TTC549 (cell line): ENCODE data around the gene NDUFB10.
A peak's percentile ranks its signal among the peaks of the same experiment; 100 is the strongest.
"Not testable (repeated sequence)": the region's sequence is repeated elsewhere in the genome, so short reads cannot be mapped to it uniquely, and the experiment has no call there.

Experiments used
- FAIRE-seq: peaks from 2 replicates; lab custom pipeline; 2012; peaks lifted over from hg19 to GRCh38; lab: Jason Lieb, UNC

NDUFB10 gene

GRCh38 chr16:1946495-1947368, 12.6 kb upstream of the NDUFB10 start:
- no peak for FAIRE-seq

DNA sequence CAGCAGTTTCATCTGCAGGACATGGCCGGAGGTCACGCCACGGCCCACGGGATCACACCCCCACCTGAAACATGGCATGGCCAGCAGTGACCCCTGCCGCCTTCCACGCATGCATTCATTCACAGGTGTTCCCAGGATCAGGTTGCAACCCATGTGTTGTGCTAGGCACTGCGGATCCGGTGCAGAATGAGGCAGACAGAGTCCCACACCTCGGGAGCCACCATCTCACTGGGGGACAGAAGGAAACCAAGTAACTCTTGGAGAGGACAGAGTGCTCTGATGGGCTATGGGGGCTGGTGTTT, 12.0 kb upstream of the NDUFB10 start:
- FAIRE-seq, result no peak

GRCh38 chr16:1949507-1949906, 9.8 kb upstream of the NDUFB10 start:
- FAIRE-seq, result no peak

DNA sequence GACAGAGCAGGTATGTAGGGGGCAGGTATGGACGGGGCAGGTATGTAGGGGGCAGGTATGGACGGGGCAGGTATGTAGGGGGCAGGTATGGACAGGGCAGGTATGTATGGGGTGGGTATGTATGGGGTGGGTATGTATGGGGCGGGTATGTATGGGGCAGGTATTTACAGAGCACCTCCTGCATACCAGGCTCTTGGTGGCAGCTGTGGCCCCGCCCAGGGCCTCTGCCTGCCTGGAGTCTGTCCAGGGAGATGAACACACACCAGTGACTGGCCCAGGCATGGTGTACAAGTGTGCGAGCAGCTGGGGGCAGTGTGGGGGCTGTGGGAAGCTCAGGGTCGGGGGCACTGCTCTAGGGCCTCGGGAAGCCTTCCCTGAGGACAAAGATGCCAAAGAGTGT, 9.3 kb upstream of the NDUFB10 start:
- FAIRE-seq, result no peak

- no peak for FAIRE-seq
These were observed 8.8 kb upstream of the NDUFB10 start for GRCh38 chr16:1950559-1950958.

GRCh38 chr16:1953734-1954133, 5.6 kb upstream of the NDUFB10 start:
- FAIRE-seq, result no peak

DNA sequence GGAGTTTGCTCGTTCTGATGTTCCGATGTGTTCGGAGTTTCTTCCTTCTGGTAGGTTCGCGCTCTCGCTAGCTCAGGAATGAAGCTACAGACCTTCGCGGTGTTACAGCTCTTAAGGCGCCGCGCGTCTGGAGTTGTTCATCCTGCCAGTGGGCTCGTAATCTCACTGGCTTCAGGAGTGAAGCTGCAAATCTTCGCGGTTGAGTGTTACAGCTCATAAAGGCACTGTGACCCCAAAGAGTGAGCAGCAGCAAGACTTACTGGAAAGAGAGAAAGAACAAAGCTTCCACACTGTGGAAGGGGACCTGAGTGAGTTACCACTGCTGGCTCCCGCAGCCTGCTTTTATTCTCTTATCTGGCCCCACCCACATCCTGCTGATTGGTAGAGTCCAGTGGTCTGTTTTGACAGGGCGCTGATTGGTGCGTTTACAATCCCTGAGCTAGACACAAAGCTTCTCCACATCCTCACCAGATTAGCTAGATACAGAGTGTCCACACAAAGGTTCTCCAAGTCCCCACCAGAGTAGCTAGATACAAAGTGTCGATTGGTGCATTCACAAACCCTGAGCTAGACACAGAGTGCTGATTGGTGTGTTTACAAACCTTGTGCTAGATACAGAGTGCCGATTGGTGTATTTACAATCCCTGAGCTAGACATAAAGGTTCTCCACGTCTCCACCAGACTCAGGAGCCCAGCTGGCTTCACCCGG, 1.8 kb upstream of the NDUFB10 start:
- FAIRE-seq, result not testable (repeated sequence)

- FAIRE-seq, result not testable (repeated sequence)
These were observed 1.2 kb upstream of the NDUFB10 start for GRCh38 chr16:1958143-1958491.

GRCh38 chr16:1958715-1959268, 546 bp upstream of the NDUFB10 start:
- no peak for FAIRE-seq

DNA sequence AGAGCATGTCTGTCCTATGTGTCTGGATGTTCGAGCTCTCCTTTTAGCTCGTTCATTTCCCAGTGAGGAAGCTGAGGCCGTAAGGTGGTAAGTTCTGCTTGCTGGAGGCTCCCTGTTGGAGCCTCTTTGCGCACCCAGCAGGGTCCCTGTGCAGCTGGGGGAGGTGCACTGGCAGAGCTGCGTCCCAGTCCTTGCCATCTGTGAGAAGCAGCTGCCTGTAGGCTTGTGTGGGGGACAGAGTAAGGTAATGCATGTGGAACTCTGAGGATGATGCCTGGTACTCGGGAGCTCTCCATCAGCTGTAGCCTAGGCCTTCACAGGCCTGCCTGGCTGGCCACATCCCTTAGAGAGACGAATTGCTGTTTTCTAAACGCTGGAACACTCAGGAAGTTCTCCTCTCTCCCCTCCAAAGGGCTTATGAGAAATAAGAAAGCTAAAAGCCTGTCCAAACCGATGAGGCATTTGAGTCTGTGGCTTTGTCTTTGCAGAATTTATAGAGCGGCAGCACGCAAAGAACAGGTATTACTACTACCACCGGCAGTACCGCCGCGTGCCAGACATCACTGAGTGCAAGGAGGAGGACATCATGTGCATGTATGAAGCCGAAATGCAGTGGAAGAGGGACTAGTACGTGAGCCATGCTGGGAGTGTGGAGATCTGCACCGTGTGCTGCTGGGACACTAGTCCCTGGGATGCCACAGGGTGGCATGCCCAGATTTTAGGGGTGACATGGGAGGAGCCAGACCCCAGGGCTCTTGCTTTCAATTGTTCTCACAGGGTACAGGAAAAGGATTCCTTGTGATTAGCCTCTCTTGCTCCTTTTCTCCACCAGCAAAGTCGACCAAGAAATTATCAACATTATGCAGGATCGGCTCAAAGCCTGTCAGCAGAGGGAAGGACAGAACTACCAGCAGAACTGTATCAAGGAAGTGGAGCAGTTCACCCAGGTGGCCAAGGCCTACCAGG, 1.6 kb downstream of the NDUFB10 start:
- peak; percentile 53 for FAIRE-seq

DNA sequence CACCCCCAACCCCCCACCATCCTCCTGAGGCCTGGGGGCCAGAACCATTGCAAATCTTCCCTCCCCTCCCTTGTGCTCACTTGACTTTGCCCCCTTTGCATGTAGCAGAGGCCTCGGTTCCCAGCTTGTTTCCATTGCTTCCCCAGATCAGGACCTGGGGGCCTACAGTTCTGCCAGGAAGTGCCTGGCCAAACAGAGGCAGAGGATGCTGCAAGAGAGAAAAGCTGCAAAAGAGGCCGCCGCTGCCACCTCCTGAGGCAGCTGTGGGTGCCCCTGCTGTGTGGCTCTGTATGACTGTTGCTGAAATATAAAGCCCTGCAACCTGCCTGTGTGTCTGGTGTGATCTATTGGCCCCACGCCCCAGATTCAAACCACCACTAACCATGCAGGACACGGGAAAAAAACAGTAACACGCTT, 2.3 kb downstream of the NDUFB10 start:
- FAIRE-seq, result no peak

- FAIRE-seq, result not testable (repeated sequence)
These were observed 3.1 kb downstream of the NDUFB10 start for GRCh38 chr16:1962161-1963153.

GRCh38 chr16:1963806-1964505, 4.6 kb downstream of the NDUFB10 start:
- no peak for FAIRE-seq

GRCh38 chr16:1964506-1965395, 5.4 kb downstream of the NDUFB10 start, which contains the start of gene RPS2:
RPS2 (minus strand) TSS chr16:1964826; CDS start chr16:1964625, 201 bp downstream.
- FAIRE-seq, result peak; percentile 76

DNA sequence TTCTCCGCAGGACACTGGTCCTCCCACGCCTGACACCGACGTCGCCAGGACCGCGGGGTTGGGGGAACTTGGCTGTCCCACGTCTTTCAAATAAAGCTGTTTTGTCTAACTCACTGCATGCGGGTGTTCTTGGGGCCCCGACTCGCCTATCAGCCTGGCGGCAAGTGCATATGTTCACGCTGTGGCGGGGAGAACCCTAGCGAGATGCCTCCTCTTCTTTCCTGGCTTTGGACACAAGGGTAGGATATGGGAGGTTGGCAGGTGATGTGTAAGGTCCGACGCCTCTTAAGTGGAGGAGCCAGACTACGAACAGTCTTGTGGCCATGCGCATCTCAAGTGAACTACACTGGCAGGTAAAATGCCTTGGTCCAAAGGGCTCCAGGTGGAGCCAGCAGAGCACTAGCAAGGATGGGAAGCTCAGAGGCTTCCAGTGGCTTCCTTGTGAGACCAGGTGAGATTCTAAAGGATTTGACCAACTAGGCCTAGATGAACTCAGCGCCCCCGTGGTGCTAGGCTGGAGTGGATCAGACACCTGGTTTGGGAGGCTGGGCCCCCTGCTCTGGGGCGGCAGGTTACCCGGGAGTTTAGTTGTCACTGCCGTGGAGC, 6.2 kb downstream of the NDUFB10 start:
- FAIRE-seq, result no peak

DNA sequence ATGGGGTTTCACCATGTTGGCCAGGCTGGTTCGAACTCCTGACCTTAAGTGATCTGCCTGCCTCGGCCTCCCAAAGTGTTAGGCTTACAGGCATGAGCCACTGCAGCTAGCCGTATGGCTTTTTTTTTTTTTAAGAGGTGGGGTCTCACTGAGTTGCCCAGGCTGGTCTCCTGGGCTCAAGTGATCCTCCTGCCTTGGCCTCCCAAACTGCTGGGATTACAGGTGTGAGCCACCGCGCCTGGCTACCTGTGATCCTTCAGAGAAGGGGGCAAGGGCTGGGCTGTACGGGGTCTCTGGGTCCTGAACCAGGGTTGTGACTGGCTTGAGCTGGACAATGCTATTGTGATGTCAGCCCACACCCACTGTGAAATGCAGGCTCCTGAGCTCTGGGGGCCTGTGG, 7.1 kb downstream of the NDUFB10 start, which contains the start of gene RNF151:
Gene RNF151 (plus strand): TSS at position 397 of the 400 bp plus-strand sequence. CDS start 26 bp downstream, outside the sequence.
- FAIRE-seq, result no peak

GRCh38 chr16:1968146-1968953, 9.0 kb downstream of the NDUFB10 start:
- FAIRE-seq, result no peak
